Adipocyte (in vitro differentiated cells): ENCODE measurements around the gene C1orf198.

Experiments used
- DNase-seq: peaks from one replicate; pipeline ENCODE4 v3.0.0-alpha.2; 2015; ENCODE audit warnings: low read depth
- H3K27me3 ChIP-seq: replicated peaks from 2 replicates; pipeline ENCODE4 v1.7.0; 2013; ENCODE audit warnings: mild to moderate bottlenecking, low read length, moderate library complexity; ENCODE audit not compliant: control insufficient read depth, insufficient read depth
- H3K36me3 ChIP-seq: 2 replicates; pipeline ENCODE4 v1.7.0; 2013; ENCODE audit warnings: low read length, mild to moderate bottlenecking, moderate library complexity; ENCODE audit not compliant: control insufficient read depth, insufficient read depth, severe bottlenecking
- H3K4me1 ChIP-seq: 2 replicates; pipeline ENCODE4 v1.7.0; 2013; ENCODE audit warnings: mild to moderate bottlenecking, low read length, moderate library complexity; ENCODE audit not compliant: control insufficient read depth, insufficient read depth
- H3K4me3 ChIP-seq: 2 replicates; pipeline ENCODE4 v1.7.0; 2013; ENCODE audit warnings: mild to moderate bottlenecking, low read length, moderate library complexity
- H3K9ac ChIP-seq: 2 replicates; pipeline ENCODE4 v1.7.0; 2013; ENCODE audit warnings: mild to moderate bottlenecking, low read length, moderate library complexity
- H3K9me3 ChIP-seq: 2 replicates; pipeline ENCODE4 v1.7.0; 2013; ENCODE audit warnings: mild to moderate bottlenecking, low read length, moderate library complexity; ENCODE audit not compliant: control insufficient read depth

Gene C1orf198

GRCh38 chr1:230791986-230792564 is 76.2 kb downstream of the C1orf198 start:
- Histone ChIP-seq H3K9me3 (no peaks in the 10 kb centered on the region), H3K4me1 (no peaks in the 10 kb centered on the region), H3K36me3 (no peaks in the 10 kb centered on the region), H3K4me3 (no peak overlapping the region), H3K9ac (no peak overlapping the region), H3K27me3 (peaks cover 6% of the 10 kb centered on the region)
- DNase-seq: no peak

DNA sequence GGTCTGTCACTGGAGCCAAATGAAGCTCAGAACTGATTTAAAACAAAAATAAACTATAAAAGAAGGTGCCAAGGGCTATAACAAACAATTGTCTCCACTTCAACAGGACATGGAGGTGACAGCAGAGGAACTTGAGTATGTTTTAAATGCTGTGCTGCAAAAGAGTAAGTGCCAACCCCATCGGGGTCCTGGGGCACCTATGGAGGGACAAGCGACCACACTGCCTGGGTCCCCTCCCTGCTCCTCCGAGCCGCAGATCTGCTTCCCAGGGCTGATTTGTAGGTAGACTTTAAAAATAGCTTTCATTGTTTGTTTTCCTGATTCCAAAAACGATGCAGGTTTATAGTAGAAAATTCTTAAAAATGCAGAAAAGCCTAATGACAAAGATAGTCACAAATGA is 78.3 kb downstream of the C1orf198 start:
- H3K36me3 ChIP-seq: no peaks in the 10 kb centered on the region
- H3K4me3 ChIP-seq: no peak overlapping the region
- peaks cover 6% of the 10 kb centered on the region for H3K27me3 ChIP-seq
- no peaks in the 10 kb centered on the region for H3K9me3 ChIP-seq
- H3K9ac ChIP-seq: no peak overlapping the region
- no peaks in the 10 kb centered on the region for H3K4me1 ChIP-seq
- no peak for DNase-seq

DNA sequence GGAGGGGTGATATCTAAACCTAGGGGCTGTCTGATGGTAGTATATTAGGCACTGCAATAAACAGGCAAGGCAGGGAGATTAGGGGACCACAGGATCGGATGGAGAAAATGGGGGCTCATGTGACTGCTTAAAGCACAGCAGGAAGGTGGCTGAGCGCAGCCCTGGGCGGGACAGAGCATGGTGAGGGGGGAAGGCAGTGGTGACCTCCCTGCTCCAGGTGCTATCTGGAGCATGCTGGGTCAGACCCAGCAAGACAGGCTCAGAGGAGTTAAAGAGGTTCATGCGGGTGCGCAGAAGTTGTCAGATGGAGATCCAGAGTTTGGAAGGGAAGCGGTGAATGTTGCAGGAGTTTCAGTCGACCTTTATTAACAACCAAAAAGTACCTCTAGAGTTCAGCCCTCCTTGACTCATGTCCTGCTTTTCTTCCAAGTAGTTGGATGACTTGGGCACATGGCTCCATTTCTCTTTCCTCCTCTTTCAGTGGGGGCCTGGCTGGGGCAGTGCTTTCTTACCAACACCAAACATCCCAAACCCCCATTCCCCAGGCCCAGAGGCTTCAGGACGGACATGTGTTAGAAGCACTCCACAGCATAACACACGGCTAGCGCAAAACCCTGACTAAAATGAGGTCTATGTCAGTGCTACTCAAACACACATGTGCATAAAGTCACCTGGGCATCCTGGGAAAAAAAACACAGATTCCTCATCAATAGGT is 79.6 kb downstream of the C1orf198 start:
- DNase-seq: no peak
- H3K27me3 ChIP-seq: peaks cover 6% of the 10 kb centered on the region
- H3K9me3 ChIP-seq: no peaks in the 10 kb centered on the region
- no peaks in the 10 kb centered on the region for H3K4me1 ChIP-seq
- H3K9ac ChIP-seq: no peak overlapping the region
- H3K36me3 ChIP-seq: no peaks in the 10 kb centered on the region
- no peak overlapping the region for H3K4me3 ChIP-seq

- H3K4me1 ChIP-seq: no peaks in the 10 kb centered on the region
- H3K4me3 ChIP-seq: no peak overlapping the region
- no peaks in the 10 kb centered on the region for H3K36me3 ChIP-seq
- no peaks in the 10 kb centered on the region for H3K9me3 ChIP-seq
- DNase-seq: no peak
- H3K9ac ChIP-seq: no peak overlapping the region
- H3K27me3 ChIP-seq: peaks cover 6% of the 10 kb centered on the region
Measured at GRCh38 chr1:230787471-230787870, 80.8 kb downstream of the C1orf198 start.
